IMR-90 (cell line): Measurements from ENCODE around the gene LHFPL3. TPM values are rescaled to one million over a fixed set of nuclear protein-coding genes. Genes with fewer than 3 reads are reported as not detected.

ENCODE experiments used
- ATAC-seq: fragments of 200-7000 bp; cut with Tn5 transposase; 2 replicates; pipeline ENCODE4 v1.9.1; 2020; ENCODE audit warnings: low read depth, mild to moderate bottlenecking, moderate library complexity
- BruUV-seq: library from RNA; stranded (reverse); fragments of 400-500 nt; replicated peaks from 2 replicates; lab custom pipeline; 2021; lab: Mats Ljungman, UMichigan
- CTCF ChIA-PET: fragments of 300-600 bp; formaldehyde crosslinking; extraction: SDS; loops from one replicate; lab custom pipeline; 2021; ENCODE audit warnings: antibody characterized with exemption; lab: Yijun Ruan, JAX
- POLR2A ChIA-PET: fragments of 300-600 bp; sonication (Branson Sonifier 250); formaldehyde crosslinking; loops from one replicate; lab custom pipeline; 2022; ENCODE audit warnings: antibody characterized with exemption; ENCODE audit not compliant: unreplicated experiment; lab: Charles Lee
- DNase-seq: peaks from one replicate; pipeline ENCODE4 v3.0.0; 2013
- H2AFZ ChIP-seq: replicated peaks from 2 replicates; pipeline ENCODE3; 2013; ENCODE audit warnings: low read length, mild to moderate bottlenecking; ENCODE audit not compliant: poor library complexity
- H2AK5ac ChIP-seq: 2 replicates; pipeline ENCODE4 v1.6.1; 2013; ENCODE audit warnings: low read depth, low read length, inconsistent platforms
- H2AK9ac ChIP-seq: replicated peaks from 2 replicates; pipeline ENCODE3; 2013; ENCODE audit warnings: mild to moderate bottlenecking, low read depth, low read length, moderate library complexity; ENCODE audit not compliant: poor library complexity
- H2BK120ac ChIP-seq: 2 replicates; pipeline ENCODE4 v1.6.1; 2013; ENCODE audit warnings: low read depth, low read length, inconsistent platforms
- H2BK15ac ChIP-seq: 3 replicates; pipeline ENCODE4 v1.6.1; 2013; ENCODE audit warnings: low read depth, low read length, inconsistent platforms
- H2BK20ac ChIP-seq: 2 replicates; pipeline ENCODE4 v1.6.1; 2013; ENCODE audit warnings: low read depth, mild to moderate bottlenecking, inconsistent platforms, low read length, moderate library complexity
- H2BK5ac ChIP-seq: 2 replicates; pipeline ENCODE4 v1.6.1; 2013; ENCODE audit warnings: mild to moderate bottlenecking, low read depth, low read length, inconsistent platforms; ENCODE audit not compliant: poor library complexity, severe bottlenecking
- H3K14ac ChIP-seq: replicated peaks from 2 replicates; pipeline ENCODE4 v1.6.1; 2013; ENCODE audit warnings: low read depth, low read length, inconsistent platforms
- H3K18ac ChIP-seq: 2 replicates; pipeline ENCODE4 v1.6.1; 2013; ENCODE audit warnings: low read depth, low read length, control low read depth
- H3K23ac ChIP-seq: 2 replicates; pipeline ENCODE4 v1.6.1; 2013; ENCODE audit warnings: low read depth, low read length, inconsistent platforms
- H3K27ac ChIP-seq: 2 replicates; pipeline ENCODE4 v1.5.1; 2013; ENCODE audit warnings: mild to moderate bottlenecking, control low read depth, low read length; ENCODE audit not compliant: insufficient read depth
- H3K27me3 ChIP-seq: 2 replicates; pipeline ENCODE4 v1.6.1; 2013; ENCODE audit warnings: low read length; ENCODE audit not compliant: control insufficient read depth, insufficient read depth
- H3K36me3 ChIP-seq: 2 replicates; pipeline ENCODE4 v1.6.1; 2013; ENCODE audit warnings: low read length, mixed read lengths; ENCODE audit not compliant: control insufficient read depth, insufficient read depth
- H3K4ac ChIP-seq: 2 replicates; pipeline ENCODE4 v1.6.1; 2013; ENCODE audit warnings: low read depth, low read length, inconsistent platforms
- H3K4me1 ChIP-seq: 2 replicates; pipeline ENCODE4 v1.6.1; 2013; ENCODE audit warnings: low read length, mixed read lengths; ENCODE audit not compliant: control insufficient read depth, insufficient read depth
- H3K4me2 ChIP-seq: 2 replicates; pipeline ENCODE4 v1.6.1; 2013; ENCODE audit warnings: low read depth, mild to moderate bottlenecking, control low read depth, low read length, moderate library complexity
- H3K4me3 ChIP-seq: 2 replicates; pipeline ENCODE4 v1.5.1; 2013; ENCODE audit warnings: low read depth, mild to moderate bottlenecking, control low read depth, low read length, moderate library complexity; ENCODE audit not compliant: insufficient read depth
- H3K56ac ChIP-seq: 2 replicates; pipeline ENCODE4 v1.6.1; 2013; ENCODE audit warnings: low read length, inconsistent platforms; ENCODE audit not compliant: insufficient read depth; ENCODE audit errors: extremely low read depth
- H3K79me1 ChIP-seq, 2 experiments: 2 replicates each; pipeline ENCODE4 v1.6.1; 2013; ENCODE audit warnings: low read length in 2 of 2, inconsistent platforms in 1 of 2, low read depth in 1 of 2
- H3K9ac ChIP-seq: 2 replicates; pipeline ENCODE4 v1.6.1; 2013; ENCODE audit warnings: low read depth, low read length, control low read depth
- H3K9me1 ChIP-seq: 2 replicates; pipeline ENCODE4 v1.6.1; 2013; ENCODE audit warnings: low read length, inconsistent platforms; ENCODE audit not compliant: insufficient read depth
- H3K9me3 ChIP-seq: 2 replicates; pipeline ENCODE4 v1.6.1; 2013; ENCODE audit warnings: low read length; ENCODE audit not compliant: control insufficient read depth, insufficient read depth
- H4K20me1 ChIP-seq: 2 replicates; pipeline ENCODE4 v1.6.1; 2013; ENCODE audit warnings: low read length, inconsistent platforms; ENCODE audit not compliant: insufficient read depth
- H4K5ac ChIP-seq: 2 replicates; pipeline ENCODE4 v1.6.1; 2013; ENCODE audit warnings: mild to moderate bottlenecking, low read depth, low read length, control low read depth
- H4K8ac ChIP-seq, 2 experiments: 2 replicates each; pipeline ENCODE4 v1.6.1; 2013; ENCODE audit warnings: low read depth in 2 of 2, low read length in 2 of 2, control low read depth in 1 of 2, inconsistent platforms in 1 of 2
- H4K91ac ChIP-seq: 2 replicates; pipeline ENCODE4 v1.6.1; 2013; ENCODE audit warnings: low read depth, low read length, inconsistent platforms; ENCODE audit not compliant: insufficient read depth
- BHLHE40 ChIP-seq: fragments of 150-350 bp; IDR thresholded peaks from 2 replicates; pipeline ENCODE4 v1.6.1; 2016; ENCODE audit warnings: mild to moderate bottlenecking, low read depth, low read length
- CEBPB ChIP-seq: IDR thresholded peaks from 2 replicates; pipeline ENCODE4 v1.6.1; 2012; ENCODE audit warnings: low read depth, low read length, improper control_type of control experiment
- MAZ ChIP-seq: IDR thresholded peaks from 2 replicates; pipeline ENCODE4 v1.6.1; 2012; ENCODE audit warnings: low read depth, mild to moderate bottlenecking, low read length, improper control_type of control experiment, moderate library complexity, borderline replicate concordance
- MXI1 ChIP-seq: IDR thresholded peaks from 2 replicates; pipeline ENCODE4 v1.6.1; 2012; ENCODE audit warnings: low read depth, mild to moderate bottlenecking, low read length, moderate library complexity, borderline replicate concordance
- NFE2L2 ChIP-seq: fragments of 150-350 bp; IDR thresholded peaks from 2 replicates; pipeline ENCODE4 v1.6.1; 2016; ENCODE audit warnings: low read depth, mild to moderate bottlenecking, low read length
- POLR2A ChIP-seq: IDR thresholded peaks from 2 replicates; pipeline ENCODE4 v1.6.1; 2012; ENCODE audit warnings: mild to moderate bottlenecking, low read depth, low read length
- RAD21 ChIP-seq: IDR thresholded peaks from 2 replicates; pipeline ENCODE4 v1.6.1; 2012; ENCODE audit warnings: low read length, improper control_type of control experiment
- RCOR1 ChIP-seq: IDR thresholded peaks from 2 replicates; pipeline ENCODE4 v1.6.1; 2012; ENCODE audit warnings: mild to moderate bottlenecking, low read length, improper control_type of control experiment; ENCODE audit not compliant: insufficient replicate concordance
- SMC3 ChIP-seq: fragments of 150-350 bp; IDR thresholded peaks from 2 replicates; pipeline ENCODE4 v1.6.1; 2016; ENCODE audit warnings: low read depth, mild to moderate bottlenecking, antibody characterized with exemption, low read length, moderate library complexity
- WGBS, 2 experiments: methylation state at CpG; one replicate each; pipeline versions ENCODE4 v1.1.5 to v1.1.7; 2013; ENCODE audit warnings: missing lambda C conversion rate in 2 of 2; ENCODE audit not compliant: insufficient read length in 1 of 2; ENCODE audit errors: extremely low coverage in 2 of 2; 5-methylcytosine and 5-hydroxymethylcytosine counted together
- dilution Hi-C: fragments of 300-500 bp; cut with HindIII; formaldehyde crosslinking; loops from one replicate; pipeline ENCODE4 v1.14.3; 2018; ENCODE audit warnings: low sequenced_read_pairs; ENCODE audit not compliant: unreplicated experiment
- in situ Hi-C: fragments of 300-500 bp; cut with MboI; formaldehyde crosslinking; loops from 3 replicates; pipeline ENCODE4 v1.14.3; 2019; ENCODE audit warnings: low sequenced_read_pairs, inconsistent platforms, mixed read lengths
- intact Hi-C: fragments of 100-400 bp; cut with micrococcal nuclease; formaldehyde crosslinking; loops from 2 replicates; pipeline ENCODE4 v1.10.0; 2022
- polyA plus RNA-seq, 3 experiments: library from polyadenylated mRNA; depleted of rRNA; stranded (reverse); fragments of >200 nt; gene quantifications; 2 replicates each; pipeline ENCODE4 v1.2.3, GENCODE V29; 2012; ENCODE audit warnings: low replicate concordance in 1 of 3
- total RNA-seq: library from RNA; depleted of rRNA; stranded (reverse); fragments of >200 nt; gene quantifications from 2 replicates; pipeline ENCODE4 v1.2.3, GENCODE V29; 2012

LHFPL3 gene
- total and polyA plus RNA-seq, 2 of the 4 experiments (the other 2 are of a cell fraction): not detected

DNA sequence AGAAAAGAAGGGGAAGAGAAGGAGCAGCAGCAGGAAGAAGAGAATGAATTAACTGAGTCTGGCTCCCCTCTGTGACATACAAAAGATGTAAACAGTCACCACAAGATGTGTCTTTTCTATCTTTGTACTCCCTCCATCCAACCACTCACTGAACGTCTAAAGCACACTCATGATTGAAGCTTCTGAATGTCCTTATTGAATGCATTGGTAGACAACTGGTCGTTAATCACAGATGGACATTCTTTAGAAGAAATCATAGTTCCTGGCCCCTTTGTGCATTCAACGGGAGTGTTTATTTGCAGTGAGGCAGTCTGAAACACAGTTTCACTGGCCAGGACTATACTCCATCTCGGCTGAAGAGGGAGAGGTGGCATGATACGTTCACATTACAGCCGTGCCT is 479.3 kb downstream of the LHFPL3 start:
- DNase-seq (no peak), ATAC-seq (no peak)
- no CpG with 5 or more reads among the region's 6 CpGs for WGBS, 2 experiments
- H4K5ac ChIP-seq: no peak overlapping the region
- no peak for TF ChIP-seq POLR2A
- TF ChIP-seq NFE2L2: no peak
- TF ChIP-seq RAD21: no peak
- no peak for TF ChIP-seq RCOR1
- no peak for TF ChIP-seq SMC3
- TF ChIP-seq MXI1: no peak
- no peak for TF ChIP-seq CEBPB
- TF ChIP-seq MAZ: no peak
- no peak for TF ChIP-seq BHLHE40
- no peak overlapping the region for H3K27ac ChIP-seq
- H3K18ac ChIP-seq: no peak overlapping the region
- no peaks in the 10 kb centered on the region for H3K36me3 ChIP-seq
- BruUV-seq: no TSS peak
- intact Hi-C loops: no loop called here
- H2AK9ac ChIP-seq: no peak overlapping the region
- ChIA-PET CTCF (no interaction called here), POLR2A (no interaction called here)
- H3K27me3 ChIP-seq: no peaks in the 10 kb centered on the region; the same call in 1 of the 2 replicates
- H3K4me2 ChIP-seq: no peak overlapping the region
- H3K14ac ChIP-seq: no peak overlapping the region
- no peaks in the 10 kb centered on the region for H4K20me1 ChIP-seq
- H2BK120ac ChIP-seq: no peak overlapping the region
- no peak overlapping the region for H3K23ac ChIP-seq
- no peaks in the 10 kb centered on the region for H3K4me1 ChIP-seq
- H3K9me3 ChIP-seq: no peaks in the 10 kb centered on the region
- H2BK5ac ChIP-seq: no peak overlapping the region
- H2BK20ac ChIP-seq: no peak overlapping the region
- H3K9me1 ChIP-seq: no peaks in the 10 kb centered on the region
- H2AFZ ChIP-seq: no peak overlapping the region
- H3K9ac ChIP-seq: no peak overlapping the region
- no peak overlapping the region for H3K4ac ChIP-seq
- H3K4me3 ChIP-seq: no peak overlapping the region
- in situ Hi-C loops: no loop called here
- no peak overlapping the region for H2BK15ac ChIP-seq
- no peak overlapping the region for H3K56ac ChIP-seq
- H4K8ac ChIP-seq: no peak overlapping the region
- H4K91ac ChIP-seq: no peak overlapping the region
- H2AK5ac ChIP-seq: no peak overlapping the region
- dilution Hi-C loops: no loop called here
- H3K79me1 ChIP-seq: no peaks in the 10 kb centered on the region
